HepG2 (cell line): ENCODE data around the gene NEIL1. TPM values are rescaled to one million over a fixed set of nuclear protein-coding genes. Genes with fewer than 3 reads are reported as not detected.
A peak's percentile ranks its signal among the peaks of the same experiment; 100 is the strongest.

Experiments used
- ESRRA ChIP-seq: sonication (generic); formaldehyde crosslinking; IDR thresholded peaks from 2 replicates; pipeline ENCODE4 v1.5.1; 2020; ENCODE audit warnings: mild to moderate bottlenecking, low read depth, missing genetic modification reagents
- KDM3A ChIP-seq: IDR thresholded peaks from 2 replicates; pipeline ENCODE4 v1.6.1; 2018; ENCODE audit warnings: low read depth, missing compliant biosample characterization
- KIAA2018 ChIP-seq: sonication (generic); formaldehyde crosslinking; IDR thresholded peaks from 2 replicates; pipeline ENCODE4 v1.5.0; 2020; ENCODE audit warnings: mild to moderate bottlenecking, missing genetic modification reagents, borderline replicate concordance
- KMT2B ChIP-seq: IDR thresholded peaks from 2 replicates; pipeline ENCODE4 v1.6.1; 2016; ENCODE audit warnings: missing genetic modification reagents, missing compliant biosample characterization
- NCOR1 ChIP-seq: fragments of 200-600 bp; sonication (generic); IDR thresholded peaks from 2 replicates; pipeline ENCODE4 v1.7.0; 2017; ENCODE audit warnings: antibody characterized with exemption, low read length, borderline replicate concordance
- NFATC3 ChIP-seq: sonication (generic); formaldehyde crosslinking; IDR thresholded peaks from 2 replicates; pipeline ENCODE4 v1.5.1; 2020; ENCODE audit warnings: mild to moderate bottlenecking, missing genetic modification reagents
- SP4 ChIP-seq: sonication (generic); formaldehyde crosslinking; IDR thresholded peaks from 2 replicates; pipeline ENCODE4 v1.8.1; 2023; ENCODE audit warnings: mild to moderate bottlenecking, missing genetic modification reagents
- YEATS4 ChIP-seq: sonication (generic); formaldehyde crosslinking; IDR thresholded peaks from 2 replicates; pipeline ENCODE4 v1.4.0; 2020; ENCODE audit warnings: missing genetic modification reagents, borderline replicate concordance
- ZBTB26 ChIP-seq: IDR thresholded peaks from 2 replicates; pipeline ENCODE4 v1.6.1; 2016; ENCODE audit warnings: missing compliant biosample characterization, missing genetic modification reagents, borderline replicate concordance
- ZBTB3 ChIP-seq: sonication (generic); formaldehyde crosslinking; IDR thresholded peaks from 2 replicates; pipeline ENCODE4 v1.4.0; 2020; ENCODE audit warnings: low read depth, mild to moderate bottlenecking, moderate library complexity, missing genetic modification reagents, borderline replicate concordance
- ZNF652 ChIP-seq: IDR thresholded peaks from 2 replicates; pipeline ENCODE4 v1.6.1; 2016; ENCODE audit warnings: low read depth, borderline replicate concordance
- polyA plus RNA-seq, 8 experiments: library from polyadenylated mRNA; depleted of rRNA in 3 of 8; stranded (reverse) in 7 of 8; unstranded in 1 of 8; fragments of >200 nt; fragmentation: Illumina TruSeq in 4 of 8; extraction: Trizol in 4 of 8; gene quantifications; 2 replicates each; pipeline versions ENCODE4 v1.2.1 to v1.2.3, GENCODE V29; 2011 to 2016; ENCODE audit warnings: low read depth in 4 of 8, missing spikeins in 1 of 8, mixed read lengths in 1 of 8; ENCODE audit not compliant: insufficient read depth in 1 of 8
- total RNA-seq, 5 experiments: library from RNA; depleted of rRNA; stranded (reverse); fragments of >200 nt; fragmentation: Illumina TruSeq; extraction: Trizol; gene quantifications; 2 replicates each; pipeline ENCODE4 v1.2.3, GENCODE V29; 2016; ENCODE audit warnings: low read depth in 1 of 5
- TF ChIP-seq, protein P1 (sequence below): sonication (generic); formaldehyde crosslinking; IDR thresholded peaks from 2 replicates; pipeline ENCODE4 v1.4.0; 2020; ENCODE audit warnings: missing genetic modification reagents

NEIL1 gene
- total and polyA plus RNA-seq, 2 of the 13 experiments (the other 11 are each of a cell fraction or from before 2014, with no cell fraction given): 10.4 to 15.5 TPM

GRCh38 chr15:75367913-75368688 is 21.3 kb downstream of the NEIL1 start, which contains the start of gene MAN2C1 (continued):
- peak; percentile 80; the same call in 1 of the 2 replicates for TF ChIP-seq KIAA2018 (CRISPR knock-in tag)
- peak; percentile 12; the same call in 1 of the 2 replicates for TF ChIP-seq ESRRA (CRISPR knock-in tag)
- no peak for TF ChIP-seq NCOR1
- TF ChIP-seq YEATS4 (CRISPR knock-in tag): peak; percentile 93
- TF ChIP-seq KMT2B (CRISPR knock-in tag): peak; percentile 86
- TF ChIP-seq, protein P1, sequence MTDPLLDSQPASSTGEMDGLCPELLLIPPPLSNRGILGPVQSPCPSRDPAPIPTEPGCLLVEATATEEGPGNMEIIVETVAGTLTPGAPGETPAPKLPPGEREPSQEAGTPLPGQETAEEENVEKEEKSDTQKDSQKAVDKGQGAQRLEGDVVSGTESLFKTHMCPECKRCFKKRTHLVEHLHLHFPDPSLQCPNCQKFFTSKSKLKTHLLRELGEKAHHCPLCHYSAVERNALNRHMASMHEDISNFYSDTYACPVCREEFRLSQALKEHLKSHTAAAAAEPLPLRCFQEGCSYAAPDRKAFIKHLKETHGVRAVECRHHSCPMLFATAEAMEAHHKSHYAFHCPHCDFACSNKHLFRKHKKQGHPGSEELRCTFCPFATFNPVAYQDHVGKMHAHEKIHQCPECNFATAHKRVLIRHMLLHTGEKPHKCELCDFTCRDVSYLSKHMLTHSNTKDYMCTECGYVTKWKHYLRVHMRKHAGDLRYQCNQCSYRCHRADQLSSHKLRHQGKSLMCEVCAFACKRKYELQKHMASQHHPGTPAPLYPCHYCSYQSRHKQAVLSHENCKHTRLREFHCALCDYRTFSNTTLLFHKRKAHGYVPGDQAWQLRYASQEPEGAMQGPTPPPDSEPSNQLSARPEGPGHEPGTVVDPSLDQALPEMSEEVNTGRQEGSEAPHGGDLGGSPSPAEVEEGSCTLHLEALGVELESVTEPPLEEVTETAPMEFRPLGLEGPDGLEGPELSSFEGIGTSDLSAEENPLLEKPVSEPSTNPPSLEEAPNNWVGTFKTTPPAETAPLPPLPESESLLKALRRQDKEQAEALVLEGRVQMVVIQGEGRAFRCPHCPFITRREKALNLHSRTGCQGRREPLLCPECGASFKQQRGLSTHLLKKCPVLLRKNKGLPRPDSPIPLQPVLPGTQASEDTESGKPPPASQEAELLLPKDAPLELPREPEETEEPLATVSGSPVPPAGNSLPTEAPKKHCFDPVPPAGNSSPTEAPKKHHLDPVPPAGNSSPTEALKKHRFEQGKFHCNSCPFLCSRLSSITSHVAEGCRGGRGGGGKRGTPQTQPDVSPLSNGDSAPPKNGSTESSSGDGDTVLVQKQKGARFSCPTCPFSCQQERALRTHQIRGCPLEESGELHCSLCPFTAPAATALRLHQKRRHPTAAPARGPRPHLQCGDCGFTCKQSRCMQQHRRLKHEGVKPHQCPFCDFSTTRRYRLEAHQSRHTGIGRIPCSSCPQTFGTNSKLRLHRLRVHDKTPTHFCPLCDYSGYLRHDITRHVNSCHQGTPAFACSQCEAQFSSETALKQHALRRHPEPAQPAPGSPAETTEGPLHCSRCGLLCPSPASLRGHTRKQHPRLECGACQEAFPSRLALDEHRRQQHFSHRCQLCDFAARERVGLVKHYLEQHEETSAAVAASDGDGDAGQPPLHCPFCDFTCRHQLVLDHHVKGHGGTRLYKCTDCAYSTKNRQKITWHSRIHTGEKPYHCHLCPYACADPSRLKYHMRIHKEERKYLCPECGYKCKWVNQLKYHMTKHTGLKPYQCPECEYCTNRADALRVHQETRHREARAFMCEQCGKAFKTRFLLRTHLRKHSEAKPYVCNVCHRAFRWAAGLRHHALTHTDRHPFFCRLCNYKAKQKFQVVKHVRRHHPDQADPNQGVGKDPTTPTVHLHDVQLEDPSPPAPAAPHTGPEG: 0 out of 2 replicates have a peak, but pooled peaks have one; percentile 34
- peak; percentile 51; the same call in 1 of the 2 replicates for TF ChIP-seq ZNF652 (CRISPR knock-in tag)
- TF ChIP-seq KDM3A (CRISPR knock-in tag): peak; percentile 75; the same call in 1 of the 2 replicates
- TF ChIP-seq SP4 (CRISPR knock-in tag): peak; percentile 73
- peak; percentile 65; the same call in 1 of the 2 replicates for TF ChIP-seq ZBTB3 (CRISPR knock-in tag)
- no peak for TF ChIP-seq NFATC3 (CRISPR knock-in tag)
- TF ChIP-seq ZBTB26 (CRISPR knock-in tag): no peak; the same call in 1 of the 2 replicates
